Femur (tissue), 1 donor: ENCODE data around the gene IRF6.
A peak's percentile ranks its signal among the peaks of the same experiment; 100 is the strongest.

Experiments
- DNase-seq: peaks from one replicate; pipeline ENCODE4 v3.0.0-alpha.2; 2017

IRF6 gene

DNA sequence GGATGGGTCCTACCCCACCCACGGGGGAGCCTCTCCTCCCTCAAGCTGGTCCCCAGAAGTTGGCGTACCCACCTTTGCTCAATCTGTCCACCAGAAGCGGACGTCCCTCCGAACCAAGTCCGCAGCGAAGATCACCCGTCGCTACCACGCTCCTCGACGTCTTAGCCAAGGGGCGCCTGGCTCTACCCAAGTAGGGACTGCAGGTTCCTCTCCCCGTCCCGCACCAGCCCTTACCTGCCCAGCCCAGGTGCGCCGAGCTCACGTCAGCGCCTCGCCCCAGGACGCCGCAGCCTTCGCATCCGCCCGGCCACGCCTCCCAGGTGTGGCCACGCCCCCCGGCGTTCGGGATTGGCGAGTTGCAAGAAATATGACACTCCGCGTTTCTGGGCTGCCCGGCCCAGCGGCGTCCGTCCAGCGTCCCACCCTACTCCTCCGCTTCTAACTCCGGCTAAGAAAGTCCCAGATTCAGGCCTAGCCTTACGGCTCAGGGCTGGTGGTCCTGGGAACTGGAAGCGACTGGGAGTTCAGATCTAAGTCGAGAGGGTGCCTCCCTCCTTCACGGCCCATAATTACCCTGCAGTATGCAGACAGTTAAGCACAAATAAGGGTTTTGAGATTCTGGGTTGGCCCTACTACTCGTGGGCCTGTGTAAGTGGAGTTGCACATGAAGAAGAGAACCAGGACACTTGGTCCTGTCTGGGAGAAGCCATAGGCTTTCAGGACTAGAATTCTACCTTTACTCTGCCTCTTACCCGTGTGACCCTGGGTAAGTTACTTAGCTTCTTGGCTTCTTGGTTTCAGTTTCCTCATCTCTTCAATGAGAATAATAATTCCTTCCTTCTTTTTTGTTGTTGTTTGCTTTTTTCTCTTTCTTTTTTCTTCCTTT, at the start of gene IRF6:
Gene IRF6 (minus strand): TSS at position 268 of the 886 bp plus-strand sequence. CDS start 4,729 bp downstream, outside the sequence.
- peak; percentile 82 for DNase-seq

DNA sequence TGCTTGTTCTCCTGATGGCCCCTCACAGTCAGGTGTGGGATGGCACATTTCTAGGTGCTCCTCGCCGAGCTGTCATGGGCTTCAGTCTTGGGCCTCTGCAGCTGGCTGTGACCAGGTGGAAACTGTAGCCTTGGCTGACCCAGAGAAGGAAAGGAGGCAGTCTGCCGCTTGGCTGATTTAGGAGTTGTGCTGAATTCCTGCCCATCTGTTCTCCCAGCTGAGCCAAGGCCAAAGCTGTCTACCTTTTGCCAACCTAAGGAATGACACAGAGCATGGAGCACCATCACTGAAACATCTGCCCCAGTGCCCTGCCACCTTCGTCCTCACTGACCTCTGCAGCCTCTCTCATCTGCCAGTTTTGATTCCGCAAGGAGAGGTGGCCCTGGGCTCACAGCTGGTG, 49.7 kb upstream of the IRF6 start:
- no peak for DNase-seq

DNA sequence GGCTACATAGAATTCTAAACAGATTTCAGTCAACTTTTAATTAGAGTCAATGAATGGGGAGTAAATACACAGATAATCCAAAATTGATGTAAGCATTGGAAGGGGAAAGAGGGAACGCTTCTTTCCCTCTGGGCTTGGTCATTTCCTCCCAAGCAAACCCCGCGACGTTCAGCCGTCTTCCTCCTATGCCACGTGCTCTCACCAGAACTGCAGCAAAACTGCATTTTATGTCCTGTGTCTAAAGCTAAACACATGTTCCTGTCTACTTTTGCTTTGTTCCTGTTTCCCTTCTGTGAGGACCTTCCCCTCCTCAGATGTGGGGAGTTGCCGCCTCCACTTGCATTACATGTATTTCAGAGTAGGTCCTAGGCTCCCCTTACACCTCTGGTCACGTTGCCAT, 49.1 kb upstream of the IRF6 start:
- no peak for DNase-seq

DNA sequence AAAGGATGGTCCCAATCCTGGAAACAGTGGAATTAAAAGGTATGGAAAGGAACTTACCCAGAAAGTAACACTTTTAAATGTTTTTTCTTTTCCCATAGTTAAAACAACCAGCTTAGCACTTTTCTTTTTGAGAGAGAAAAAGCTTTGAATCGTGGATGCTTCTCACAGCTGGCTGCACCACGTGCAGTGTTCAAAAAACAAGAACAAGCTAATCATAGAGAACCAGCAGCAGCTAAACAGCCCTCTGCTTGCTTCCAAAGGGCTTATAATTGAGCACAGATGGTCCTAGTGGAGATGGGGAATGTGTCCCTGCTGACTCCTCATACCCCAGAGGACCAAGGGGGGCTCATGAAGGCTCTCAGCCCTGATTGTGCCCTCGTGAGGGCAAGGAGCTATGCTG, 48.3 kb upstream of the IRF6 start:
- DNase-seq: no peak

DNA sequence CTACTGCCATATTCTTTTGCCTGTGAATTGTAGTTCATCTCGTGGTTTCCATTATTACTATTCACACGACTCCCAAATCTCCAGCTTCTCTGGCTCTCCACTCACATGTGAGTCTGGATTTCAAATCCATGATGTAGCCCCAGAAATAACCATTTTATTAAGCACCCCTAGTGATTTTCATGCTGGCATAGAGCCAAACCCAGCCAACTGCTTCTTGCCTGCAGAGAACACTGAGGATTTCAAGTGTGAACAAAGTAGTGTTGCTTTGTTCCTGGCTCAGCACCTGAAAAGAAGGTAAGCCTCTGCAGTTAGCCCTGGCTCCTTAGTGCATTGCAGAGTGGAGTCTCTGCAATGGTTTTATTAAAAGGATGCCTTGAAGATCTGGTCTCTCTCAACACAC, 47.7 kb upstream of the IRF6 start:
- no peak for DNase-seq

DNA sequence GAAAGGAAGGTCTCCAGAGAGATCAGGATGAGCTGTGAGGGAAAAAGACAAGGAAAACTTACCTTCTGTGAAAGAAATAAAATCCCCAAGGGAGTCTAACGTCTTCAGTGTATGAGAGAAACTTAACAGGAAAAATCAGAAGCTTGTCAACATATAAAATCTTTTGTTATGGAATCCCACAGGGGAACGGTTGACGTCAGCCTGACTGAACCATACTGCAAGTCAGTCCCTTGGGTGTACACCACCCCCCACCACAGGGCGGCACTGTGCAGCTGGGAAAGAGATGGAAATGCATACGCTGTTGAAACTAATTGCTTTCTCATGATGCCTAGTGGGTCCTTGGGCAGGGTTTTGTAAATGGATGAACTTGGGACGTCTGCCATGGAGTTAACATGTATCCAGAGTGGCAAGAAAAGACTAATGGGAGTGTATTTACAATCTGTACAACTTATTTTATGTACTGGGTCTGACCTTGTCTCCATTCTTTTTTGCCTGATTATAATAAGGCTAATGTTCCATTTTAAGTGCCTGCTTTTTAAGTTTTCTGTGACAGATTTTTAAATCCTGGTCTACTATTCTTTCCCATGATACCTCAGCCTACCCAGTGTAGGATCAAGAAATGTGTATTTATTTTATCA, 44.5 kb upstream of the IRF6 start:
- DNase-seq: peak; percentile 31

DNA sequence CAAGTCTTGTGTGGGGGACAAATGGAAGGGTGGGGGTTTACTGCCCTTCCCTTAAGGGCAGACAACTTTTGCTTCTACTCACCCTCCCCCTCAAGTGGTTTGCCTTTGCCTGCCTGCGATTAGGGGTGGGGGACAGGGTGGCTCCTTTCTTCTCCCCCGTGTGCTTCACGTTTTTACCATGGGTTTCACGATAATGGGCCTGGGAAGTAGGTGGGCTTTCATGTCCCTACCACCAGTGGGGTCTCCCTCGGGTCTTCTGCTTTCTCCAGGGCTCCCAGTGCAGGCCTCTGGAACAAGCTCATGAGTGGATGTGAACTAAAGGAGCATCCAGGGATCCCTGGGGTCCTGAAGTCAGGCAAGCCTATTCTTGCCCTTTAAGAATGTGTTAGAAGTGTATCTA, 43.4 kb upstream of the IRF6 start:
- no peak for DNase-seq

DNA sequence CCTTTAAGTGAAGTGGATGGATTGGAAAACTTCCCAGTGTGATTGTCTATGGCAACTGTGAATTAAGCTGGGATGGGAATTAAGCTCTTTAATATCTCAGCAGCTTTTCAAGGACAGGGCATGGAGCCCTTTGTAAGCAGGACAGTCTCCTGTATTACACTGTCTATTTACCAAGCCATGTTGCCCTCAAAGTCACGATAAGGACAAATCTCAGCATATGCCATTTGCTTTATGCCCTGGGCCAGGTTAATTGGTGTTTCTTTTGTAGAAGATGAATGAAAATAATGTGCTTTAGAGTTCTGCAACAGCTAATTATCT, 39.4 kb upstream of the IRF6 start:
- no peak for DNase-seq

DNA sequence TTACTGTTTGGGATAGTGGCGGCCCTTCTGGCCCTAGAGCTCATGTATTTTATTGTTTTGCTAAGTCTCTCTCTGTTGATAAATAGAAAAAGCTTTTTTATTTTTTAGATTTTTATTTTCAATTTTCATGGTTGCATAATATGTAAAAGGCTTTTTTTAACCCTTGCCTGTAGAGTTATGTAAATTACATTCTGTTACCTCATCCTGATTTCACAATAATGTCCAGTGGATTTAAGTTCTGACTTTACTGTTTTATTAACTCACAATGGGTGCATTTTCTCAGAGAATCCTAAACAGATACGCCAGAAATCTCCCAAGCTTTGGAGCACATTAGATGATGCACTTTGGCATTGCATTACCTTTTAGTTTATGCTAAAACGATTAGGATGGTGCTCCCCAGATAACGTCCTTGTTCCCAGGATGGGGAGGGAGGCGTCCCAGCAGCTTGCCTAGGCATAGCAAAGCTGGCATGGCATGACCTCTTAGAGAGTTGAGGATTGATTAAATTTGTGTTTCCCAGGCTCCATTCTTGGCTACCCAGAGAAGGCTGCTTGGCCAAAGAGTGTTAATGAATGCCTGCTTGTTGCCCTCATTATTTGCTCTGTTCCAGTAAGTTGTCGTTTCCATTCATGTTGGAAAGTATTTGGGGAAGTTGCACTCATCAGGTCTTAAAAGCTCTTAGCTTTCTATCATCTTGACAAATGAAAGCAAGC, 38.9 kb upstream of the IRF6 start:
- DNase-seq: no peak

DNA sequence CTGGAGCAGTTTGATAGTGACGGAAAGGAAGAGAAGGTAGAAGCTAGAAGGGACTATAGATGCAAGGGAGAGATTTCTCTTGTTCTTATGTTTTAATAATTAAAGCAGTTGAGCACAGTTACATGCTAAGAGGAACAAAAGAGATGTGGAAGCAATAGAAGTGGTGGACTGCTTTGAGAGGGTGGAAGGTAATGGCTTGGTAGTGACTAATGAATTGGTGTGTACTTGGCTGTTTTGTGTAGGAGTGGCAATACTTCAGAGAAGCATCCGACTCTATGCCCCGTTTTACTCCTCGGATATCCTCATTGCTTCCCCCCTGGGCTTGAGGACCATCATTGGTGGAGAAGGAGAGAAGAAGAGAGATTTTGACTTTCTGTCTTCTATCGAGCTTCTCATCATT, 34.7 kb upstream of the IRF6 start:
- no peak for DNase-seq

DNA sequence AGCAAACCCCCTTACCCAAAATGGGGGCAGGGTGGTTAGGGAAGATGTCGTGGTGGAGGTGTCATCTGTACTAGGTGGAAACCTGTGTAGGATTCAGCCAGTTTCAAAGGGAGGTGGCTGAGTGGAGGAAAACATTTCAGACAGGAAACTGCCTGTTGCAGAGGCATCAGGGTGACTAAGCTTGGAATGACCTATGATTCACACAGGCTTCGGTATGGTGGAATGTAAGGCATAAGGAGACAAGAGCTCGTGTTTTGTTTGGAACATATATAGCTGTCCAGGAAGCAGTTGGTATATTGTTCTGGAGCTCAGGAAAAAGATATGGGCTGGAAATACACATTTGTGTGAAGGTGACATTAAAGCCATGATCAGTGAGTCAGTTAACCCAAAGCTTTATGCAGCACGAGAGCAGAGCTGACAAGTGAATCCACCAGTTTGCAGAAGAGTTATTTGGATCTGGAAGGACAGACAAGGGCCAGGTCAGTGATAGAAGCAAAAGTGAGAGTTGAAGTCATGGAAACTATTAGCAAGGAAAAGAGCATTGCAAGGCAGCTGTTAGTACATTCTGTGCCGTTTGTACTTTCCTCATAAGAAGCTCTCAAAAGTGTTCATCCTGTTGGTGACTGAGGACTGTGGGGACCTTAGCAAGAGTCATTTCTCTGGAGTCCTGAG, 34.1 kb upstream of the IRF6 start:
- DNase-seq: no peak

DNA sequence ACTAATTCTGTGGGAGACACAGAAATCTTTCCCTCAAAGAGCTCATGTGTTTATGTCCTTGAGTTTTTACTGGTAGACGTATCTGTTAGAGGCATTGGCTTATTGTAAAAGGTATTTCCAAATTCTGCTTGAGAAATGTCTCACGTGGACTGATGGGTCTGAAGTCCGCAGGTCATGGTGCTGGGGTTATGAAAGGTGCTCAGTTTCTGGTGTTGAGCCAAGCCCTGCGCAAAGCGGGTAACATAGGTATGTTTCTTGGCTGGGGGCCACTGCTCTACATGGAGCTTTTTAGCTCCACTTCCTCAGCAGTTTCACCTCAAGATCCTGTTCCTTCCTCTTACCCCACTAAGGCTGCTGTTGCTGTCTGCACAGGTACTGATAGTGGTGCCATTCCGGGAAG, 32.6 kb upstream of the IRF6 start:
- no peak for DNase-seq

DNA sequence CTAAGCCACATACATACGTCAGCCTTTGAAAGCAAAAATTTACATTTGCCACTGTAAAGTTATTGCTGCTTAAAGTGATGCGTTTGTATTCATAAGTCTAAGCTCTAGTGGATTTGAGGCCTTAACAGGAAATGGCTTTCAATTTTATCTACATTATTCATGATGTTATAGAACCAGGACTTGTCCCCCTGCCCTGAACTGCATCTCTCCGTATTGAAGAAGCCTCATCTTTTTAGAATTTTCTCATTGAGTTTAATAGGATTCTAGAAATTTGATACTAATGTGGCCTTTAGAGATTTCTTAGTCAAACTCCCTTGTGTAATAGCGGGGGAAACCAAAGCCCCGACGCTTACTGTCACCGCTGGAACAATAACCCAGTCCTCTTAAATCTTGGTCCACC, 31.7 kb upstream of the IRF6 start:
- DNase-seq: no peak

DNA sequence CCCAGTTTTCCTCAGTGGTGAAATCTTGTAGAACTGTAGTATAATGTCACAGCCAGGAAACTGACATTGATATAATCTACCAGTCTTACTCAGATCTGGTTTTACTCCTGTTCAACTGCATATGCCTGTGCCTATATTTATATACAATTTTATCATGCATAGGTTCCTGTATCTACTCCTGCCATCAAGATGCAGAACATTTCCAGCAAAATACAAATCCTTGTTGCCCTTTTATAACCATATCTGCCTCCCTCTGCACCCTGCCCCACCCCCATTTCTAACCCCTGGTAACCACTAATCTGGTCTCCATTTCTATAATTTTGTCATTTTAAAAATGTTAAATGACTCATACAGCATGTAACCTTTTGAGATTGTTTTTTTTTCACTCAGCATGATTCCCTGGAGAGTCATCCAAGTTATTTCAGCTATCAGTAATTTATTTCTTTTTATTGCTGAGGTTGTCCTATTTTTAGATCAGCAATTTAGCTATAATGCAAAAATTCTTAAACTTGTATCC, 29.9 kb upstream of the IRF6 start:
- no peak for DNase-seq

DNA sequence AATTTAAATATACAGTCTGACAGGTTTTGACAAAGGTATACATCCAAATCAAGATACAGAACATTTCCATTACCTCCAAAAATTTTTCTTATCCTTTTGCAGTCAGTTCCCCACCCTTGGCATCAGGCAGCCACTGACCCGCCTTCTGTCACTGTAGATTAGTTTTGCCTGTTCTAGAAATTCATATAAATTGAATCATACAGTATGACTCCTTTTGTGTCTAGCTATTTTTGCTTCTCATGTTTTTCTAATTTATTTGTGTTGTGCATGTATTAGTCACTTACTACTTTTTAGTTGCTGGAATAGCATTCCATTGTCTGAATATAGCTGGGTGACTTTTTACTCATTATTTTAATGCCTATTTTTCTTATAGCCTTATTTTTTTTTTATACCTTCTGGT, 25.7 kb upstream of the IRF6 start:
- DNase-seq: no peak

DNA sequence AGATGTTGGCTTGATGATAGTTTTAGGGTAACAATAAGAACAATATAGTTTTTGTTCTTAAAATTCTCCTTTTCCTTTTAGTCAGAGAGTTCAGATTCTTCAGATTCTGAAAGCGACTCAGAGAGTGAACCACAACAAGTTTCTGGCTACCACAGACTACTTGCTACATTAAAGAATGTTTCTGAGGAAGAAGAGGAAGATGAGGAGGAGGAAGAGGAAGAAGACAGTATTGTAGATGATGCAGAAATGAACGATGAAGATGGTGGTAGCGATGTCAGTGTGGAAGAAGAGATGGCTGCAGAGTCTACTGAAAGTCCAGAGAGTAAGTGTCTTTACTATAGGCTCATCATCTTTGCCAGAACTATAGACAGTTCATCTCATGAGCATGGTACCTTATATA, 24.8 kb upstream of the IRF6 start:
- no peak for DNase-seq

DNA sequence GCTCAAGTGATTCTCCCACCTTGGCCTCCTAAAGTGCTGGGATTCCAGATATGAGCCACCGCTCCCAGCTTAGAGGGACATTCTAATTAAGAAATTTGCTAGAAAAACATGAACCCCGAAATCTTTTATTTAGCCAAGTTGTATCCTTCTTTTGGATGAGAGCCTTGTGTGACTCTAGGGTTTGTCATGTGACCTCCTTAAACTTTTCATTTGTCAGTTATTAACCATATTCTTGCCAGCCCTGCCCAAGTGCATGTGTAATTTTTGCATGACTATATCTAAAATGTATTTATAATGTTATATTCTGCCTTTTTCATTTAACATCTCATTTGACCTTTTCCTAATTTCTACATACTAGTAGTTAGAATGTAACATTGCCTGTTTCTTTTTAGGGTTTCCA, 23.8 kb upstream of the IRF6 start:
- no peak for DNase-seq

DNA sequence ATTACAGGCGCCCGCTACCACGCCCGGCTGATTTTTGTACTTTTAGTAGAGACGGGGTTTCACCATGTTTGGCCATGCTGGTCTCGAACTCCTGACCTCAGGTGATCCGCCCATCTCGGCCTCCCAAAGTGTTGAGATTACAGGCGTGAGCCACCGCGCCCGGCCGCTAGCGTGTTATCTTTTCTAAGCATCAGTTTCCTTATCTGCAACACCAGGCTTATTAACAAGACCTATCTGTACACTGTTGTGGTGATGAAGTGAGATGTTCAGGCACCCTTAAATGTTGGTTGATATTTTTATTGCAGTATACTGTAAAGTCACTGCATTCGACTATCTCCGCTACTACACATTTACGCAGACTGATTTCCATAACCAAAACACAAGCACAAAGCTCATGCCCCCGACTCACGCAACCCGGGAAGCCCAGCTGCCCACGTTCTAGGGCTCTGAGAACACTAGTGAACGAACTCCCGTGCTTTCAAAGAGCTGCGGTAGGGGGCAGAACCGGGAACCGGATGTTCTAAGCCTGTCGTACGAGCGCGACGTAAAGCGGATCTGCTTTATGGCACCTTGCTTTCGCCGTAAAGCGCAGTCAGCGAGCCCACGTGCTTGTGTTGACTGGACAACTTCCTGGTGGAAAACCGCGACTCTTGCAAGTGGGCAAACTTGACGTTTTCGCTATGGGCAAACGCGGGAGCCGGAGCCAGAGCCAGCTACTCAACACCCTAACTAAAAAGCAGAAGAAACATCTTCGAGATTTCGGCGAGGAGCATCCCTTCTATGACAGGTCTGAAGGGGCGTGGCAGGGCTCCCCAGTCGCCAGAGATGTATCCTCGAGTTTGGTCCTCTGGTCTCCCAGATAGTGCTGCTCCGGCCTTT, 21.7 kb upstream of the IRF6 start, which contains the start of gene UTP25:
Gene UTP25 (plus strand): TSS at position 589 of the 879 bp plus-strand sequence. CDS start 92 bp downstream, at position 681.
- DNase-seq: peak; percentile 96

DNA sequence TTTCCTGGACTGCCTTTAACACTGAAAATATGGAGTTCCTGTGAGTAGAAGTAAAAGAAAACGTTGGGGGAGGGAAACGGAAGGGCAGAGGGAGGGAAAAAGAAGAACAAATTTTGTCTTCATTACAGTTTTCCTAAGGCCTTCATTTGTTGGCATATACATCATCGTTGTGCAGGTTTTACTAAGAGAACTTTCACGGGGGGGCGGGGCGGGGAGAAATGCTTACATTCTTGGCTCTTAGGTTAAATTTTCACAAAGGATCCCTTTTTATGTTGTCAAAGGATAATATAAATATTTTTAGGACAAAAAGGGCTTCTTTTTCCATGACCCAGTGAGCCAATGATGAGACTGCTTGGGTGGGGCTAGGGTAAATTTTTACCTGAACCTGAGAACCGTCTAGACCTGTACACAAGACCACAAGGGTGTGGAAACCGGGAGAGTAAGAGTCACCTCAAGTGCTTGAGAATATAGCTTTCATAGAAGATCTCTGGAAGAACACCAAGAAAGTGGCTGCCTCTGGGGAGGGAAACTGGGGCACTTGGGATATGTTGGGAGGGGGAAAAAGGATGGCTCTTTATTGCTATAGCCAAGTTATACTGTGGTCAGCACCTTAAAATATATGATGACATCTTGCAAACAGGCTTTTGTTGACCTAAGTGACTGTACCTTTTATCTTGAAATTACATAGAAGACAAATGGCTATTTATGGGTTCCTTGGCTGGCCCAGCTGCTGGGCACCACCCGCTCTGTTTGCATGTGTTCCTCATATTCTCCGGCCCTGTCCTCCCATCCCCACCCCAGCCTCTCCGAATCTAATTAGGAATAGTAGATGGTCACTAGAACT, 19.9 kb upstream of the IRF6 start:
- no peak for DNase-seq

DNA sequence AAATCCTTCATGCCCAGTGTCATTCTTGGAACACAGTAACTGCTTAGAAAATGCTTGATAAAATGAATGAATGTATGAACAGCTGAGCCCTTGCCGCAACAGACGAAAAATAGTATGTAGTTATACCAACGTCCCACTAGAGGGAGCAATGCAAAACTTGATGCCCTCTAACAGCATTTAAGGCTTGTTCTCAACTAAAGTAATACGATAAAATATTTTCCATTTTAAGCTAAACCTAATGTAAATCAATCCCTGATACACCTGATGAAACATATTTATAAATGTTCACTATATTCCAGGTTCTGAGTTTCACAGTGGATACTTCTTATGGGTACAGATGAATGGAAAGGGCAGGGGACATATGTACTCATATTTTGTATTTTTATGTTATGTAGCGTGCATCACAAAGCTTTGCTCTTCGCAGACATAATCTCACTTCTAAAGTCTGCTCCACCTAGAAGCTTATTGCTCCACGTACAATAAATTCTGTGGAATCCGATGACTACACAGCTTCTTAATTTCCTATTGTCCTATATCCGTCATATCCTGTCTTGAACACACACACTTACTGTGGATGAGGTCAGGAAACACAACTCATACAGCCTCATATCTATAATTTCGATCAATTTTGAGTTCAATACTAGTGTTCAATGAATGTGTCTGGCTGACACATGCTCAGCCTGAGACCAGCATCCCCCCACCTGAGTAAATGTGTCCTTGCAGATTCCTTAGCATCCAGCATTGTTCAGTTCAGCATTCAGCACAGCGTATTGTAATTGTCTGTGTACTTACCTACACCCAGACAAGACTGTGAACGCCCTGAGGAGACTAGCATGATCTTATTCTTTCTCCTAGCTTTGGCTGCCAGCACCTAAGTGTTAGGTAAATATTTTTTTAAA, 17.4 kb upstream of the IRF6 start:
- no peak for DNase-seq
